HepG2 (cell line): ENCODE measurements around the gene TSACC. TPM values are rescaled to one million over a fixed set of nuclear protein-coding genes. Genes with fewer than 3 reads are reported as not detected.

ENCODE experiments used
- ATAC-seq: fragments of 200-7000 bp; cut with Tn5 transposase; 3 replicates; pipeline ENCODE4 v1.9.1; 2020; ENCODE audit warnings: mild to moderate bottlenecking, moderate library complexity
- BruUV-seq: library from RNA; stranded (reverse); fragments of 400-500 nt; replicated peaks from 2 replicates; lab custom pipeline; 2021; lab: Mats Ljungman, UMichigan
- CTCF ChIA-PET: fragments of 300-600 bp; formaldehyde crosslinking; extraction: SDS; loops from one replicate; lab custom pipeline; 2021; ENCODE audit warnings: low total read pairs, inconsistent platforms, low intra/inter-chr PET ratio; lab: Yijun Ruan, JAX
- POLR2A ChIA-PET: fragments of 350-600 bp; sonication (Branson Sonifier 250); formaldehyde crosslinking; loops from one replicate; lab custom pipeline; 2020; ENCODE audit warnings: antibody characterized with exemption, inconsistent platforms; lab: Yijun Ruan, JAX
- DNase-seq: peaks from one replicate; pipeline ENCODE4 v3.0.0-alpha.2; 2015; ENCODE audit warnings: low spot score
- FAIRE-seq: peaks from 3 replicates; lab custom pipeline; 2011; peaks lifted over from hg19 to GRCh38; lab: Jason Lieb, UNC
- H2AFZ ChIP-seq: one replicate; pipeline ENCODE4 v1.6.1; 2011; ENCODE audit warnings: low read length, inconsistent platforms
- H3K27ac ChIP-seq: fragments of 300-600 bp; 3 replicates; pipeline ENCODE4 v1.8.0; 2011; ENCODE audit warnings: mixed run types, mild to moderate bottlenecking, mixed read lengths, low read length, inconsistent platforms; ENCODE audit not compliant: insufficient read depth; ENCODE audit errors: extremely low read length
- H3K27me3 ChIP-seq, 2 experiments: fragments of 200-600 bp in 1 of 2; 2 replicates in 1 of 2; 3 replicates in 1 of 2; pipeline versions ENCODE4 v1.6.0 to v1.8.0; 2011; ENCODE audit warnings: low read length in 2 of 2, mild to moderate bottlenecking in 2 of 2, moderate library complexity in 2 of 2, inconsistent platforms in 1 of 2; ENCODE audit not compliant: insufficient read depth in 2 of 2, control insufficient read depth in 1 of 2
- H3K36me3 ChIP-seq, 2 experiments: fragments of 200-600 bp in 1 of 2; replicated peaks in 1 of 2; 2 replicates in 1 of 2; 3 replicates in 1 of 2; pipeline versions ENCODE4 v1.5.1 to v1.8.0; 2011; ENCODE audit warnings: low read length in 2 of 2, inconsistent platforms in 1 of 2; ENCODE audit not compliant: insufficient read depth in 2 of 2, control insufficient read depth in 1 of 2
- H3K4me1 ChIP-seq: 2 replicates; pipeline ENCODE4 v1.5.1; 2012; ENCODE audit warnings: low read length, inconsistent platforms; ENCODE audit not compliant: insufficient read depth
- H3K4me2 ChIP-seq: 2 replicates; pipeline ENCODE4 v1.6.0; 2011; ENCODE audit warnings: low read depth, low read length, inconsistent platforms
- H3K4me3 ChIP-seq, 3 experiments: fragments of 200-600 bp in 1 of 3; sonication (generic), shearing (Covaris generic) in 1 of 3; replicated peaks in 1 of 3; 2 replicates each; pipeline ENCODE4 v1.5.1; 2011 to 2016; ENCODE audit warnings: low read length in 3 of 3, inconsistent platforms in 2 of 3, low read depth in 2 of 3, mild to moderate bottlenecking in 2 of 3, control low read depth in 1 of 3, mixed read lengths in 1 of 3; ENCODE audit not compliant: insufficient read depth in 1 of 3
- H3K79me2 ChIP-seq: one replicate; pipeline ENCODE4 v1.6.1; 2011; ENCODE audit warnings: low read length, inconsistent platforms; ENCODE audit not compliant: insufficient read depth
- H3K9ac ChIP-seq: 2 replicates; pipeline ENCODE4 v1.6.0; 2011; ENCODE audit warnings: mild to moderate bottlenecking, low read depth, low read length, inconsistent platforms; ENCODE audit not compliant: insufficient read depth
- H3K9me3 ChIP-seq: 2 replicates; pipeline ENCODE4 v1.5.1; 2012; ENCODE audit warnings: mild to moderate bottlenecking, low read length
- H4K20me1 ChIP-seq: 2 replicates; pipeline ENCODE4 v1.6.0; 2011; ENCODE audit warnings: inconsistent platforms, mild to moderate bottlenecking, low read length, moderate library complexity; ENCODE audit not compliant: insufficient read depth
- BORCS8-MEF2B ChIP-seq: sonication (generic); formaldehyde crosslinking; IDR thresholded peaks from 2 replicates; pipeline ENCODE4 v1.8.0; 2022; ENCODE audit warnings: mild to moderate bottlenecking, missing genetic modification reagents
- DMTF1 ChIP-seq: sonication (generic); formaldehyde crosslinking; IDR thresholded peaks from 2 replicates; pipeline ENCODE4 v1.4.0; 2020; ENCODE audit warnings: mild to moderate bottlenecking, missing genetic modification reagents
- HNF1B ChIP-seq: sonication (generic); formaldehyde crosslinking; IDR thresholded peaks from 2 replicates; pipeline ENCODE4 v1.5.1; 2020; ENCODE audit warnings: mild to moderate bottlenecking, moderate library complexity, missing genetic modification reagents
- KLF12 ChIP-seq: sonication (generic); formaldehyde crosslinking; IDR thresholded peaks from 2 replicates; pipeline ENCODE4 v1.4.0; 2020; ENCODE audit warnings: missing genetic modification reagents, borderline replicate concordance
- SP4 ChIP-seq: sonication (generic); formaldehyde crosslinking; IDR thresholded peaks from 2 replicates; pipeline ENCODE4 v1.8.1; 2023; ENCODE audit warnings: mild to moderate bottlenecking, missing genetic modification reagents
- ZFAT ChIP-seq: sonication (generic); formaldehyde crosslinking; conservative IDR thresholded peaks from 2 replicates; pipeline ENCODE4 v1.8.1; 2023; ENCODE audit warnings: missing genetic modification reagents, inconsistent platforms
- ZNF557 ChIP-seq: sonication (generic); formaldehyde crosslinking; IDR thresholded peaks from 2 replicates; pipeline ENCODE4 v1.4.0; 2020; ENCODE audit warnings: missing genetic modification reagents
- ZNF572 ChIP-seq: sonication (generic); formaldehyde crosslinking; IDR thresholded peaks from 2 replicates; pipeline ENCODE4 v1.5.1; 2020; ENCODE audit warnings: mild to moderate bottlenecking, missing genetic modification reagents
- ZNF576 ChIP-seq: sonication (generic); formaldehyde crosslinking; IDR thresholded peaks from 2 replicates; pipeline ENCODE4 v1.4.0; 2020; ENCODE audit warnings: mild to moderate bottlenecking, missing genetic modification reagents
- ZNF598 ChIP-seq: sonication (generic); formaldehyde crosslinking; IDR thresholded peaks from 2 replicates; pipeline ENCODE4 v1.5.1; 2020; ENCODE audit warnings: mild to moderate bottlenecking, missing genetic modification reagents, borderline replicate concordance
- ZNF609 ChIP-seq: sonication (generic); formaldehyde crosslinking; IDR thresholded peaks from 2 replicates; pipeline ENCODE4 v1.4.0; 2020; ENCODE audit warnings: mild to moderate bottlenecking, missing genetic modification reagents, borderline replicate concordance
- ZNF709 ChIP-seq: sonication (generic); formaldehyde crosslinking; IDR thresholded peaks from 2 replicates; pipeline ENCODE4 v1.5.0; 2020; ENCODE audit warnings: mild to moderate bottlenecking, missing genetic modification reagents
- ZNF75D ChIP-seq: sonication (generic); formaldehyde crosslinking; IDR thresholded peaks from 2 replicates; pipeline ENCODE4 v1.8.1; 2023; ENCODE audit warnings: missing genetic modification reagents, mild to moderate bottlenecking, borderline replicate concordance
- WGBS: methylation state at CpG from one replicate; pipeline ENCODE4 v1.1.6; 2017; ENCODE audit warnings: low lambda C conversion rate; 5-methylcytosine and 5-hydroxymethylcytosine counted together
- in situ Hi-C: cut with HindIII; loops from 2 replicates; pipeline ENCODE4 v1.10.0; 2017; ENCODE audit warnings: low pct_unique_long_range_greater_than_20kb; ENCODE audit not compliant: extremely low pct_ligation_motif_present
- intact Hi-C: fragments of 100-400 bp; cut with micrococcal nuclease; formaldehyde crosslinking; loops from one replicate; pipeline ENCODE4 v1.10.0; 2022; ENCODE audit not compliant: unreplicated experiment
- polyA plus RNA-seq, 8 experiments: library from polyadenylated mRNA; depleted of rRNA in 3 of 8; stranded (reverse) in 7 of 8; unstranded in 1 of 8; fragments of >200 nt; fragmentation: Illumina TruSeq in 4 of 8; extraction: Trizol in 4 of 8; gene quantifications; 2 replicates each; pipeline versions ENCODE4 v1.2.1 to v1.2.3, GENCODE V29; 2011 to 2016; ENCODE audit warnings: low read depth in 4 of 8, missing spikeins in 1 of 8, mixed read lengths in 1 of 8; ENCODE audit not compliant: insufficient read depth in 1 of 8
- total RNA-seq, 5 experiments: library from RNA; depleted of rRNA; stranded (reverse); fragments of >200 nt; fragmentation: Illumina TruSeq; extraction: Trizol; gene quantifications; 2 replicates each; pipeline ENCODE4 v1.2.3, GENCODE V29; 2016; ENCODE audit warnings: low read depth in 1 of 5

TSACC gene
- total and polyA plus RNA-seq, 2 of the 13 experiments (the other 11 are each of a cell fraction or from before 2014, with no cell fraction given), result 1.5 to 2.6 TPM

- TF ChIP-seq ZNF609 (CRISPR knock-in tag) (no peak), ZNF598 (no peak), BORCS8-MEF2B (CRISPR knock-in tag) (peak; percentile 20; the same call in 1 of the 2 replicates), ZNF75D (CRISPR knock-in tag) (no peak), SP4 (CRISPR knock-in tag) (peak; percentile 60; the same call in 1 of the 2 replicates)
Measured at GRCh38 chr1:156356875-156357534, 18.7 kb downstream of the TSACC start (continued).

GRCh38 chr1:156357977-156358376 lies 19.7 kb downstream of the TSACC start:
- ATAC-seq, result no peak
- Histone ChIP-seq H2AFZ (no peak overlapping the region), H4K20me1 (no peaks in the 10 kb centered on the region), H3K27me3 (no peaks in the 10 kb centered on the region), H3K79me2 (no peaks in the 10 kb centered on the region), H3K9ac (no peak overlapping the region), H3K4me2 (no peak overlapping the region), H3K9me3 (no peaks in the 10 kb centered on the region), H3K4me3 (no peak overlapping the region), H3K27ac (no peak overlapping the region), H3K4me1 (peaks cover 44% of the 10 kb centered on the region), H3K36me3 (no peaks in the 10 kb centered on the region)
- intact Hi-C loops, result loop anchor here (1.0 kb wide), 2 partner anchors 25 to 86 kb away; no protein-coding TSS in a partner anchor
- in situ Hi-C loops, result loop anchor here (10.0 kb wide), 1 partner anchor 87 kb away; no protein-coding TSS in a partner anchor
- BruUV-seq, result no TSS peak
- POLR2A ChIA-PET, result interaction anchor here (5.8 kb wide), 1 partner anchor 14 kb away, joined by 46 read pairs; no protein-coding TSS in a partner anchor
- no peak for DNase-seq
- CTCF ChIA-PET, result interaction anchor here (2.0 to 3.1 kb wide), 2 partner anchors 24 to 87 kb away, joined by 9 to 26 read pairs; no protein-coding TSS in a partner anchor
- WGBS, result 100% methylated on average over 2 of the region's 2 CpGs
- no peak for FAIRE-seq
- TF ChIP-seq HNF1B (CRISPR knock-in tag) (no peak), DMTF1 (no peak), ZNF709 (no peak), ZNF576 (CRISPR knock-in tag) (no peak), ZNF557 (no peak), KLF12 (no peak), ZNF572 (CRISPR knock-in tag) (no peak), ZFAT (CRISPR knock-in tag) (no peak)
